GM21447 (cell line): ENCODE results near the gene KAT6B.

Experiments
- ATAC-seq: cut with Tn5 transposase; IDR thresholded peaks from one replicate; pipeline ENCODE4 v1.9.1; 2021; ENCODE audit not compliant: unreplicated experiment

The KAT6B gene

DNA sequence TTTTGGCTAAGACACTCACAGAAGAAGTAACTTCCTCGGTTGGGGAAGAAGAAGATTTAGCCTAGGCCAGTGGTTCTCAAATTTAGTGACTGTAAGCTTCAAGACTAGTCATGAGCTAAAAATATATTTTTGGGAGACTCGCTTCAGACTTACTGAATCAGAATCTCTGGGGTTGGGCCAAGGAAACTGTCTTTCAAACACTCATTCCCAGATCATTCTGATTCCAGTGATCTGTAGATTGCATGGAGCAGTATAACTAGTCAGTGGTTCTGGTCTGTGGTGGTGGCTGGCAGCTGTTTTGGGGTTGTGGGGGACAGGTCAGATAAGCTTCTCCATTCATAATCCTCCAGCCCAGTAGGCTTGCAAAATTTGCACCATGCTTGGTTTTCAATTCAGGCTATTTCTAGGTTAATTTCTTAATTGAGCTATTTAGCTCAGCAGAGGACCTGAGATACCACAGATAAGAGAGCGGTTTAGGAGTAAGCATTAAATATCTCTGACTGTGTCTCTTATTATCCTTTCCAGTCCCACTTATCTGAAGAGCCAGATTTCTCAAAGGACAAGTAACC, 3.8 kb upstream of the KAT6B start:
- ATAC-seq = no peak

DNA sequence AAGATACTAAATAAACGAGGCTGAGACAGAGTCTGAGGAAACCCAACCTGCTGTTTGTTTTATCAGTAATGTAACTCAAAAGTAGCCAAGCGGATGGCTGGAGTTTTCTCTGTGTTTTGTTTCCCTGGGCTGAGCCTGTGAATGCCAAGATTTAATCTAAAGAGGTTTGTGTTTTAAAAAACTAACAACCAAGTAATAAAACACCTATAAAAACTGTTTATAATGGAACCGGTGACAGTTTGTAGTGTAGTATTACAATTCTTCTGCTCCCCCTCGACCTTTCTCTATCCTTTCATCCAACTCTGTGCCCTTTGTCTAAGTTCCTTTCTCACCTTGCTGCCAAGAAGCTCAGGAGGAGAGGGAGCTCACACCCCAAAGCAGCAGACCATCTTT, 2.6 kb upstream of the KAT6B start:
- ATAC-seq = no peak

DNA sequence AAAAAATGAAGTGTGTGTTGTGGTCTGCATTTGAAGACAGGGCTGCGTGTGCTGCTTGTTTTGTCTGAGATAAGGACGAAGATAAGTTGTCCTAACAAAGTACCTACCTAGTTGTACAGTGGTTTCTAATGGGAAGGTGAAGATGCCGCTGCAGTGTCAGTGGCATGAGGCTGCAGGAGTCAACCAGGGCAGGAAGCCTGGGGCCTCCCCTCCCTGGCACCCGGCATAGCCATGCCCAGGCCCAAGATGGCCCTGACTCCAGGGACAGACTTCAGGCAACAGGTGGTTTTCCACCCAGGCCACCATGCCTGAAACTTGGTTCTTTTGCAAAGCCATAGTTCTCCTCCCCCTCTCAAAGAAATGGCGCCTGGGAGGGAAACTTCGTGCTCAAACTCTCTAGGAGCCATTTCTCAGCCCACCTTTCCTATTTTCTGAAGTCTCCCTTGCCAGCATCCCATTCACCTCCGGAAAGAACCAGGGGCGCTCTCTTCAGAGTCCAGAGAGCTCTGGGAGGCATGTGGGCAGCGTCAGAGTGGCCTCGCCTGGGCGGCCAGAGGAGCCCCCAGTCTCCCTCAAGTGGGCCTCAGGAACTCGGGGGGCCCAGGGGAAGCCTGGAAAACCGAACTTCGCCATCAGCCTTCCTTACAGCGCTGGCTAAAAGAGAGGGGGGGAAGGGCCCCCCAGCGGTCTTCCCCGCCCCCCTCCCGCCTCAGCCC, 2.1 kb upstream of the KAT6B start:
- ATAC-seq = no peak

DNA sequence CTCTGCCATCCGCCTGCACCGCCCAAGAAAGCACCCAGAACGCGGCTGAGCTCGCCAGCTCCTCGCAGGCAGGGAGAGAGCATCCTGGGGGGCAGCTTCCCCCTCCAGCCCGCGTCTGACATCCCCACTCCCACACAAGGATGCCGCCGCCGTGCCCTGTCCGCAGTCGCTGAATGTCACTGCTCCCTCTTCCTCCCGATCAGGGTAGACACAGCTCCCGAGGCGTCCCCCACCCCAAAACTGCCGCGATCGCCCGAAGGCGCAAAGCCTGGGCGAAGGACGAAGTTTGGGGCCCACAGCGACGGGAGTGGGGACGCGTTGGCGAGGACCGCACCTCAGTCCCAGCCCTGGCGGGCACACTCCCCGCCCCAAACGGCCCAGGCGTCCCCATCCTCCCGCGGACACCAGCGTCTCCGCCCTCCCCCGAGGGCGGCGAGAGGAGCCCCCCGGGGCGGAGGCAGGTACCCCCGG, 1.5 kb upstream of the KAT6B start:
- ATAC-seq = no peak

DNA sequence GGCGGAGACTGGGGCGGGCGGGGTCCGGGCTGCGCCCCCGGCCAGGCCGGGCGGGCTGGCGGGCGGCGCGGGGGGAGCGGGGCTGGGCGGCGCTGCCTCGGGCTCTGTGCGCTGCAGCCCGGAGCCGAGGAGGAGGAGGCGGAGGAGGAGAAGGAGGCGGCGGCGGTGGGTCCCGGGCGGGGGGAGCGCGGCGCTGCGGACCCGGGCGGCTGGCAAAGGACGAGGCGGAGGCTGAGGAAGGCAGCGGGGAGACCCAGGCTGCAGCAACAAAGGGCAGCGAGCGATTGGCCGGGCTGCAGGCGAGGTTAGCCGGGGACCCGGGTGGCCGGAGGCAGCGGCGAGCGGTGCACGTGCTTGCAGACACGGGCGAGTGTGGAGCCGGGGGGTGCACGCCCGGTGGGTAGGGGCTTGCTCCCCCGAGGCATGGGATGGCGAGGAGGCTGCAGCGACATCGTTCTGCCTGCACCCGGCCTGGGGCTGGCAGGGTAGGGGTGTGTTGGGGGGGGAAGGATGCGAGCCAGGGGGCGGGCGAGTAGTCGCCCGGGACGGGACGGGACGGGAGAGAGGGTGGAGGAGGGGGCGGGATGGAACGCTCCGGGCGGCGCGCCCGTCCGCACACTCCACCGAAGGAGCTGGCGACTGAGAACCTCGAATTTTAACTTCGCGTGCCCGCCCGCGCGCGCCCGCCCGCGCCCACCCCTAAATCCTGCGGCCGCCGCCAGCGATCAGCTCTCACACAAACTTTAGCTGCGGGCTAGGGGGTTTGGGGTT, 844 bp upstream of the KAT6B start:
- no peak for ATAC-seq

DNA sequence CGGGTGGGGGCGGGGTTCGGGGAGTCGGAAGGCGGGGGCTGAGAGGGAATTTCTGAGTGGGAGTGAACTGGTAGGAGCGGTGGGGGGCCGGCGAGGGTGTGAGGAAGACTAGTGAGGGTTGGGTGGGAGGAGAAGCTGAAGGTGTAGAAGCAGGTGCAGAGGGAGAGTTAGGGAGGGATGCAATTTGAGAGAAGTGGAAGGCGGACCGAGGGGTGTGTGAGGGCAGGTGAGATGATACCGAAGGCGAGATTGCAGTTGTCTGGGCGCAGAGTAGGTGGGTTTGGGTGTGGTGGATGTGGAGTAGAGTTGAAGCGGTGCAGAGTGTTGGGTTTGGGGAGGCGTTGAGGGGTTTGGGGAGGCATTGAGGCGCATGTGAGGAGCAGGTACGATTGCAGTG, 643 bp downstream of the KAT6B start:
- peak; percentile 3 for ATAC-seq

DNA sequence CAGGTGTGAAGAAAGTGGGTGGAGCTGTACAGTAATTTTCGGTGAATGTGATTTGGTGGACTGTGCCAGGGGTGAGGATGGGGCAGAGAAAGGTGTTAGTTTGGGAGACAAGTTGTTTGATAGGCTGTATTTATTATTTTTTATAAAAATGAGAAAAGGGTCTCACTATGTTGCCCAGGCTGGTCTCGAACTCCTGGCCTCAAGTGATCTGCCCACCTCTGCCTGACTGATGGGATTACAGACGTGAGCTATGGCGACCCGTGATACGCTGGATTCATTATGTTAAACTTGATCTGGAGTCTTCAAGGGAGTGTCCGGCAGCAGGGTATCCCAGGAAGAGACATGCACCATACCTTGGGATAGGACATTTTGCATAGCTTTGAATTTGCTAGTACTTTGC, 1.3 kb downstream of the KAT6B start:
- ATAC-seq = no peak

DNA sequence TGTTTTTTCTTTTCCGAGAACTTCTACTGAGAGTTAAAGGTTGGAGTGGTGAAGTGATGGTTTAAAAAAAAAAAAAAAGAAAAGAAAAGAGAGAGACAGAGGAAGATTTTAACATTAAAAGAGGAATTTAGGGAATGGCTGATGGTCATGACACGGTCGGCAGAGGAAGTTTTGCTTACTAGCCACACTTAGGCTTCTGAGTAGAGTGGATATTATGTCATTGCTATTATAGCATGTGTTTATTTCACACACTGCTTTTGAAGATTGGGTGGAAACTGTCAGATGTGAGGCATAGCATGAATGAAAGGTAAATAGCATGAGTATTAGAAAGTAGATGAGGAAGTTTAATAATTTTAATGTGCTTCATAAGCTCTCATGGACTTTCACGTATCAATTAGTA, 2.5 kb downstream of the KAT6B start:
- no peak for ATAC-seq

DNA sequence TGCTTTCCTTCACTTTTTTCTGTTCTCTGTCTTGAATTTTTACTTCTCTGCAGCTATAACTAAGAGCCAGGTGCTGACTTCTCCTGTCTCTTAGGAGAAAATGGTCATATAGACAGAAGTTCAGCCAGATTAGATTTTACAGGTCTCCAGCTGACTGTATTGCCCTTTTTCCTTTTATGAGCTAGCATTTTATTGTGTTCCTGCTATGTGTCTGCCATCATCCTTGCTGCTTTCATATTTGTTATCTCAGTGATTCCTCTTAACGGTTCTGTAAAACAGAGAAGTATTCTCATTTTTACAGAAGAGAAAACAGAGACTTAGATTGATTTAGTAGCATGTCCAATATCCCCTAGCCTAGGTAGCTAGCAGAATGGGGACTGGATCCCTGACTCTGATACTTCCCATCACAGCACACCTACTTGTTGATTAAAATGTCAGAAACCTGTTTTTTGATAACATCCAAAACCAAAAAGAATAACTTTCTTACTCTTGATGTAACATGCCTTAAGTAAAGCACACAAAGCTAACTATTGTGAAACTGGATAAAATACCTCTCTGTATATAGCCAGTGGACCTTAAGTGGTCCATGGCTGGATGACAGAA, 5.2 kb downstream of the KAT6B start:
- ATAC-seq = no peak

DNA sequence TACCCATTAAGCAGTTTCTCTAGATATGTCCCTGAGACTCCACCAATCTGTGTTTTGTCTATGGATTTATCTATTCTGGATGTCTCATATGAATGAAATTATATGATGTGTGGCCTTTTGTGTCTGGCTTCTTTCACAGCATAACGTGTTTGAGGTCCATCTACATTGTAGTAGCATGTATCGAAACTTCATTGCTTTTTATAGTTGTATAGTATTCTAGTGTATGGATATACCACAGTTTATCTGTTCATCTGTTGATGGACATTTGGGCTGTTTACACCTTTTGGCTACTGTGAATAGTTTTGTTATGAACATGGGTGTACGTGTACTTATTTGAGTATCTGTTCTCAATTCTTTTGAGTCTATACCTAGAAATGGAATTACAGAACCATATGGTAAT, 9.6 kb downstream of the KAT6B start:
- ATAC-seq = no peak

DNA sequence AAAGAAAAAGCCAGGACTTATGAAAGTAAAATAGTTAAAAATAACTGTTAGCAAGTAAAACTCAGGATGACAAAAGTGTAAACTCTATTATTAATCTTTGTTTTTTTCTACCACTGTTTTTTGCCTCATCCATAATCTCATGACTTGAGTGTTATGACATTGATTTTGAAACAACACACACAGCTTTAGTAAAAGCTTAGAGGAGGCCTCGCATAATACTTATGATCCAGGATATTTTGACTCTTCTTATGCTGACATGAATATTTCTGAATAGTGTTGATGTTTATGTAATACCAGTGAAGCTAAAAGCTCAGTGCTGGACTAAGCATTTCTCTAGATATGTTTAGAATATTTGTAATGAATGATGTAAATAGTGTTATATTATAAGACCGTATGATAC, 10.5 kb downstream of the KAT6B start:
- no peak for ATAC-seq

DNA sequence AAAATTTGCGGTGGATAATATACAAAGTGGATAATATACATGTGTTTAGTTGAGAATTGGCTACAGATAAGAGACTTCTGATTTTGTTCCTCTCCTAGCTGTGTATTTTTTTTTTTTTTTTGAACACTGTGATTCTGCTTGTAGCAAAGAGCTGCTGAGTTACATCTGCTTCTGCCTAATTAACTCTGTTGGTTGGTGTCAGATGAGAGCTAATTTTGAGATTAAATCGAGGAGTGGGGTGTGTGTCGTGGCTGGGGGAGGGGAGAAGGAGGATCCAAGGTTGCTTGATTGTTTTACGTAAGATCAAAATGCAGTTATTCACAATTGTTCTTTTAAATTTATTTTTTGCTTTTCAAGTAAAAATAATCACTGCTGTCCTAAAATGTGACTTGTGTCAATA, 11.3 kb downstream of the KAT6B start:
- ATAC-seq = no peak

DNA sequence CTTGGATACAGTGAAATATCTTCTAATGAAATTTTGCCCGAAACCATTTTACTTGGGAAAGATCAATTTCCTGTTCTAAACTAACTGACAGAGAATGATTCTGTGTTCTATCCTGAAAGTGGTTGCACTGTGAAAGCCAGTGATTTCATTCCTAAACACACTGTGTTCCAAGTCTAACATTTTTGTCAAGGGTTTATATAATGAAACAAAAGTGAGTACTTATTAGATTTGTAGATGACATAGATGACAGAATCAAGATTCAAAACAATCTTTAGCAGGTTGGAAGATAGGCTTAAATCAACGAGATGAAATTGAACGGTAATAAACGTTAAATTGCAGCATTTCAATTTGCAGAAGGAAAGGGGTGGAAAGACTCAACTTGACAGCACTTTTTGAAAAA, 13.3 kb downstream of the KAT6B start:
- no peak for ATAC-seq

DNA sequence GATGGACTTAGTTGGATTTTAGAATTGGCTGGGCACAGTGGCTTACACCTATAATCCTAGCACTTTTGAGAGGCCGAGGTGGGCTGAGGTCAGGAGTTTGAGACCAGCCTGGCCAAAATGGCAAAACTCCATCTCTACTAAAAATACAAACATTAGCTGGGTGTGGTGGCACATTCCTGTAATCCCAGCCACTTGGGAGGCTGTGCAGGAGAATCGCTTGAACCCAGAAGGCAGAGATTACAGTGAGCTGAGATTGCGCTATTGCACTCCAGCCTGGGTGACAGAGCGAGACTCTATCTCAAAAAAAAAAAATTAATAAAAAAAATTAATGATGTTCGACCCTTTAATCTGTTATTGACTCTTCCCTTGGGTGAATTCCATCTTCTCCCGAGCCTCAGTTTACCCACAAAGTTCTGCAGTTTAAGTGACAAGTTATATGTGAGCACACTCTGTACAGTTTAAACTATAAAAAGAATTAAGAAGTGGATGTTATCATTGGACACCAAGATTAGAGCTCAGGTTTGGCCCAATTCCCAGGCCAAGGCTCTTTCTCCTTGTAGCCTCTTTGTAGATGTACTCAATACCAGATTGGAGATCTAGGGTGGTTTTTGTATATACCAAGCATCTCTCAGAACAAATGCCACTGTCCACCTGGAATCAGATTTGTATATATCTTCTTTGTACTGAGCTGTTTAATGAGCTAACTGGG, 15.0 kb downstream of the KAT6B start:
- no peak for ATAC-seq

DNA sequence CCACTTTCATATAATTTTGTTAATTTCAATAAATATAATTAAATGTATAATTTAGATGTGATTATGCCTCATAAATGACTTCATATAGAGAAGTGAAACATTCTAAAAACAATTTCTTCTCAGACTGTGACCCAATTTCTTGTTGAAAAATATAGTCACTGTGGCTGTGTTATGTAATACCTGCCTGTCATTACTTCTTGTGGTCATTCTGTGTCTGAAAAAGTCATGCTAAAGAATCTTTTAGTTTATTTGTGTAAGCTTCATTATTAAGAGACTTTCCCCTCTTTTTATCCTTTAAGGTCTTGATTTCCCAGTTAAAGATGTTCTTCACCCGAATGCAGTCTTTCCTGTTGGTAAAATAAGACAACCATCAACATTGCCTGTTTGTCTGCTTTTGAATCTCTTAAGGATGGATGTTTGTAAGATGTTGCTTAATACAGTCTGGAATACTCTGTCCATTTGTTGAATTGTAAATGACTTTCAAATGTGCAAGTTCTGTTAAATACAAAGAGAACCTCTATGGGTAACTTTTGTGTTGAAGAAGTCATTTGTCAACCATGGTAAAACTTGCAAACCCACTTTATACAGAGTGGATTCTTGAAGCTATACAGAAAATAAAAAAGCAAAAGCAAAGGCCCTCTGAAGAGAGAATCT, 16.0 kb downstream of the KAT6B start:
- ATAC-seq = no peak

DNA sequence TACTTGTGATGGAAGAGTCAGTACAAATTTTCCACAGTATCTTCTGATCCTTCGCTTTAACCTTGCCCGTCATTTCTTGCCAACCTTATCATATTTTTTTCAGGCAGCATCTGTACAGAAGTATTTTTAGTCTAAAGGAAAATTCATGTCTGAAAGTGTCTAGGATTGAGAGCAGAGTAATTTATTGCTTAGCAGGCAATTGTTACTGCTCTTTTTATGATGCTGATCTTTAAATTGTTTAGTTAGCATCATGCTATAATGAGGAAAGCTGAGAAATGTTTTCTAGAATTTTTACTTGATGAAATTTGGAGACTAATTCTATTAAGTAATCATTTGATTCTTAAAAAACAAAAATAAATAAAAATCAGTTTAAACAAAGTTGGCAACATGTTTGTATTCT, 20.6 kb downstream of the KAT6B start:
- ATAC-seq = no peak

DNA sequence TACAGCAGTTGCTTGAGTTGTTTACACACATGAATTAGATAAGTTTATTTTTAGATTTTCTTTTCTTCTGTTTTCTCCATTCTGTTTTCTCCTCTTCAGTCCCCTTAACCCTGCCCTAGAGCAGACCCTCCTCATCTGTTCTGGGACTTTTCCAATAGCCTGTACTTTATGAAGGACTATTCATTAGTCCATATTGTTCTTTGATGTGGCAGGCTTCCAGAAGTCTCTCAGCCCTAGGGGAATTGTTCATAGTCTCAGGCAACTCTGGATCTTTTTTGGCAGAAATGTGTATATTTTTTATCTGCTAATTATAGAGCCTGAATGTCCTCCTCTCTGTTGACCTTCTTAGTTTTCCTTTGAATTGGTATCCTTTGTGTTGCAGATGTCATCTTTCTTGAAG, 25.4 kb downstream of the KAT6B start:
- no peak for ATAC-seq

DNA sequence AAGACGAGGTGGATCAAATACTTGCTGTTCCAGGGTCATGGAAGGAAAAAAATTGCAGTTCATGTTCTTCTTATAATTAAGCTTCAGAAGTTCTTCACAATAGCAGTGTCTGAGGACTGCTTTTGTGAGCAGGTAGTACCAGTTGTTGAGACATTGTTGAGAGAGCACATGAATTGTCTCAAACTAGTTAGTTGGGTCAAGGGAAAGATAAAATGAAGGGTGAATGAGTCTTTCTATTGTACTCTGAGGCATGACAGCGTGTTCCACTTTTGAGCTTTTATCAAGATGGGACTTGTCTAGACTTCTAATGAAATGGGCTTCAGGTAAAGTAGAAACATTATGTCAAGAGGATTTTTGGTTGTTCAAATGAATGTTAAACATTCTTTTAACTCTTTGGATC, 26.0 kb downstream of the KAT6B start:
- no peak for ATAC-seq

DNA sequence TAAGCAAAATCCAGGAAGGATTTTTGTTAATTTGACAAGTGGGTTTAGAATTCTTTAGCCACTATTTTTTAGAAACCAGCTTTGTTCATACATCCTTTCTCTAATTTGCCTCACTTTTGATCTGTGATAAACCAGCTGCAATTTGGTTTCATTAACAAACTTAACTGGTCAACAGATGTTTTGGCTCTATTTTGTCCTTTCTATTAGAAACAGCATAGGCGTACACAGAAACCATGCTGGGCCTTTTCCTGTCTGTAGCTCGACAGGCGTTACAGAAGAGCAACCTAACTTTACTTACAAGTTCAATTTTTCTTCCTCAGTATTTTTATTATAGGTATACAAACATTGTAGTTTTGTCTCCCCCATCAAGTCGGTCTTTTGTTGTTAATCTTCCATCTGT, 28.2 kb downstream of the KAT6B start:
- no peak for ATAC-seq

DNA sequence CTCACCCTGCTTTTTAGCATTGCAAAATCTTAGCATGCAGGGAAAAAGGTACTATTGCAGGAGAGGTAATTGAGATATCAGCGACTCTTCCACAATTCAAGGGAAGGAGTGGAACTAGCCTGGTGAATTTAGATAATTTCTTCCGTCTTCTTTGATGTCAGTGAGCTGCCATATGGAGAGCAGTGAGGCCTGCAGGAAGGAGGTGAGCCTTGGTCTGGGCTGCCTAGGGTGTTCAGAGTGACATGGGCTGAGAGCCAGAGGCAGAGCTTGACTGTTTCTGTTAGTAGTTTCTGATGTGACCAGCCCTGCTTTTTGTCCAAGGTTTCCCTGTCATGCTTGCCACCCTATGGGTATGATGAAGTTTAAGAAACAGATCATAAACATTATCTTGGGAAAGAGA, 28.6 kb downstream of the KAT6B start:
- ATAC-seq = peak; percentile 52

DNA sequence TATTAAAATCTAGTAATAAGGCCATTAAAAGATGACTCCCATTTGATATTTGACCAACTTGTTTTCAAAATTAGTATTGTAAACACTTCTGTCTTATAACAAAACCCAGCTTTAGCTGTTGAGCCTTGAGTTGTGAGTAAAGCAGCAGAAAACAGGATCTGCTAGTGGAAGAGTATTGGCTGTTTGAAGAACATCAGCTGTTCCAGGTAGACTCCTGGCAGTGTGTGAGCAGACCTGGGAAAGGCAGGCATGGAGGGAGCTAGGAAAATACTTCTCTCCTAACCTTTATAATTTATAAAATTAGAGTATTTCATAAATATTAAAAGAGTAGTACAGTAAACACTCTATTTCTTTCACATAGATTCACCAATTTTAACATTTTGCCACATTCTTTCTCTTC, 29.0 kb downstream of the KAT6B start:
- ATAC-seq = no peak
